Suppressor macrophage treated with lipopolysaccharide for 4 hours (primary cell): ENCODE results near the gene PHAX.
"Not testable (repeated sequence)": the region's sequence is repeated elsewhere in the genome, so short reads cannot be mapped to it uniquely, and the experiment has no call there.

ENCODE experiments used
- DNase-seq: peaks from one replicate; pipeline ENCODE4 v3.0.0-alpha.2; 2020

The PHAX gene

GRCh38 chr5:126659805-126660482 is 59.2 kb downstream of the PHAX start:
- DNase-seq, result peak; percentile 49

GRCh38 chr5:126664586-126664985 is 63.8 kb downstream of the PHAX start:
- no peak for DNase-seq

DNA sequence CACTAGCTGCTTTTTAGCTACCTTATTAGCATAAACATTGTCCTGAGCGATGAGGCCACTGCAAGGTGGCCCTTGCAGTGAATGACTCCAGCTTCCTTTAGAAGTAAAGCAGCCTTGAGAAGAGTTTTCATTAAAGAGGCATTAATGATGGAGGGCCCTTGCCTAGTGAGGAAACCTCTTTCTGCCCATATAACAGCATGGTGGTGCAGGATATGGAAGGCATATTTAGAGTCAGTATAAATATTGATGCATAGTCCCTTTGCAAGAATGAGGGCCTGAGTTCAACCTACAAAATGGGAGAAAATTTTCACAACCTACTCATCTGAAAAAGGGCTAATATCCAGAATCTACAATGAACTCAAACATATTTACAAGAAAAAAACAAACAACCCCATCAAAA is 69.4 kb downstream of the PHAX start:
- not testable (repeated sequence) for DNase-seq

DNA sequence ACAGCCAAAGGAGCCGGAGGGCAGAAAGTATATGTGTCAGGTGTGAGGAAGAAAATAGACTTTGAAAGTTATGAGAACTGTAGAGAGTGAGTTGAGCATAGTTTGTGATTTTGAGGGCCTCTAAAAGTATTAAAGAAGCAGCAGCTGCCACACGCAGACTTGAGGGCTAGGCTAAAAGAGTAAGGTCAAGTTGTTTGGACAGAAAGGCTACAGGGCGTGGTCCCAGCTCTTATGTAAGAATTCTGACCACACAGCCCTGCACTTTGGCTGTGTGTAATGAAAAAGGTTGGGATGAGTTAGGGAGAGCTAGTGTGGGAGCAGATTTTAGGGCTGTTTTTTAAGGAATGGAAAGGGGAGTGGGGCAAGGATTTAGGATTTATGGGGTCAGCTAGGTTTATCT is 70.9 kb downstream of the PHAX start:
- DNase-seq, result not testable (repeated sequence)

DNA sequence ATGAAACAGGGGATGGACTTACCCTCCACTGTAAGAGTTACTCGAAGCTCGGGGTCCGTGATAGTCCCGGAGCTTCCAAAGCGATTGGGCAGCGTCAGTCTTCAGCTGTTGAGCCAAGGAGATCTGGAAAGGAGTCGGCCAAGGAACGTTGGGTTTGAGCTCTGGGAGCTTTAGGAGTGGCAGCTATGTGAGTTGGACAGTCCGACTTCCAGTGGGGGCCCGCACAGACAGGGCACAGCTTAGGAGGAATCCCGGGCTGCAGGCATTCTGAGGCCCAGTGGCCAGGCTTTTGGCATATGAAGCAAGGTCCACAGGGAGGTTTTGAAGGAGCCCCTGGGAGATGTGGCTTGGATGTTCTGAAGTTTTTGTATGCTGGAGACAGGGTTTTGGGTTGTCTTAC is 72.7 kb downstream of the PHAX start:
- DNase-seq, result no peak

- no peak for DNase-seq
Measured at GRCh38 chr5:126674145-126674544, 73.4 kb downstream of the PHAX start.

GRCh38 chr5:126675338-126675737 is 74.6 kb downstream of the PHAX start:
- no peak for DNase-seq

- peak; percentile 73 for DNase-seq
Measured at GRCh38 chr5:126676195-126676624, 75.5 kb downstream of the PHAX start.
